Keratinocyte (primary cell): ENCODE data around the gene RAB6D. TPM values are rescaled to one million over a fixed set of nuclear protein-coding genes. Genes with fewer than 3 reads are reported as not detected.
"Not testable (repeated sequence)": the region's sequence is repeated elsewhere in the genome, so short reads cannot be mapped to it uniquely, and the experiment has no call there.

ENCODE experiments used
- DNase-seq: peaks from one replicate; pipeline ENCODE4 v3.0.0-alpha.2; 2011; ENCODE audit warnings: low read depth, missing footprints, low spot score
- FAIRE-seq: peaks from 2 replicates; lab custom pipeline; 2011; peaks lifted over from hg19 to GRCh38; lab: Jason Lieb, UNC
- H2AFZ ChIP-seq: 2 replicates; pipeline ENCODE4 v1.6.0; 2012; ENCODE audit warnings: low read length, control low read depth, inconsistent platforms; ENCODE audit not compliant: control insufficient read depth
- H3K27ac ChIP-seq: 2 replicates; pipeline ENCODE4 v1.5.1; 2011; ENCODE audit warnings: low read length; ENCODE audit not compliant: control insufficient read depth, insufficient read depth
- H3K27me3 ChIP-seq: 3 replicates; pipeline ENCODE4 v1.6.0; 2011; ENCODE audit warnings: low read length; ENCODE audit not compliant: control insufficient read depth, insufficient read depth; ENCODE audit errors: extremely low read depth
- H3K36me3 ChIP-seq, 2 experiments: 2 replicates in 1 of 2; 3 replicates in 1 of 2; pipeline ENCODE4 v1.5.1; 2011; ENCODE audit warnings: low read length in 2 of 2, mild to moderate bottlenecking in 1 of 2; ENCODE audit not compliant: control insufficient read depth in 2 of 2, insufficient read depth in 2 of 2; ENCODE audit errors: extremely low read depth in 1 of 2
- H3K4me1 ChIP-seq: 3 replicates; pipeline ENCODE4 v1.5.1; 2011; ENCODE audit warnings: low read length; ENCODE audit not compliant: control insufficient read depth, insufficient read depth; ENCODE audit errors: extremely low read depth
- H3K4me2 ChIP-seq: 3 replicates; pipeline ENCODE4 v1.6.0; 2011; ENCODE audit warnings: low read depth, low read length; ENCODE audit not compliant: control insufficient read depth, insufficient read depth; ENCODE audit errors: extremely low read depth
- H3K4me3 ChIP-seq, 3 experiments: fragments of 200-600 bp in 1 of 3; sonication (generic) in 1 of 3; 2 replicates in 2 of 3; 3 replicates in 1 of 3; pipeline ENCODE4 v1.5.1; 2011 to 2016; ENCODE audit warnings: low read length in 3 of 3, mild to moderate bottlenecking in 3 of 3, control low read depth in 2 of 3, inconsistent platforms in 1 of 3, low read depth in 1 of 3, mixed read lengths in 1 of 3, mixed run types in 1 of 3, moderate library complexity in 1 of 3; ENCODE audit not compliant: control insufficient read depth in 2 of 3, insufficient read depth in 2 of 3; ENCODE audit errors: extremely low read depth in 1 of 3
- H3K79me2 ChIP-seq: 2 replicates; pipeline ENCODE4 v1.6.0; 2012; ENCODE audit warnings: low read length; ENCODE audit not compliant: control insufficient read depth, insufficient read depth
- H3K9ac ChIP-seq: 3 replicates; pipeline ENCODE4 v1.6.0; 2011; ENCODE audit warnings: low read length; ENCODE audit not compliant: control insufficient read depth, insufficient read depth; ENCODE audit errors: extremely low read depth
- H3K9me1 ChIP-seq: 3 replicates; pipeline ENCODE4 v1.6.0; 2011; ENCODE audit warnings: low read length; ENCODE audit not compliant: control insufficient read depth, insufficient read depth; ENCODE audit errors: extremely low read depth
- H3K9me3 ChIP-seq: 2 replicates; pipeline ENCODE4 v1.5.1; 2012; ENCODE audit warnings: low read depth, low read length; ENCODE audit not compliant: control insufficient read depth
- H4K20me1 ChIP-seq: 3 replicates; pipeline ENCODE4 v1.6.0; 2011; ENCODE audit warnings: low read length; ENCODE audit not compliant: control insufficient read depth, insufficient read depth; ENCODE audit errors: extremely low read depth
- EZH2 ChIP-seq: IDR thresholded peaks from one replicate; pipeline ENCODE4 v1.6.1; 2012; ENCODE audit warnings: inconsistent platforms, mild to moderate bottlenecking, low read length, moderate library complexity
- dilution Hi-C: fragments of 300-500 bp; cut with MboI; formaldehyde crosslinking; loops from one replicate; pipeline ENCODE4 v1.7.0; 2020; ENCODE audit warnings: low sequenced_read_pairs; ENCODE audit not compliant: extremely low pct_ligation_motif_present
- polyA plus RNA-seq, 5 experiments: library from polyadenylated mRNA; depleted of rRNA in 3 of 5; stranded (reverse) in 3 of 5; stranded (forward) in 1 of 5; unstranded in 1 of 5; fragments of >200 nt; gene quantifications; 1 replicate in 1 of 5; 2 replicates in 3 of 5; 3 replicates in 1 of 5; pipeline versions ENCODE4 v1.2.1 to v1.2.3, GENCODE V29; 2011 to 2012; ENCODE audit warnings: missing spikeins in 2 of 5, low read depth in 1 of 5, low replicate concordance in 1 of 5
- TF ChIP-seq, protein P1 (sequence below), 3 experiments: IDR thresholded peaks in 1 of 3; conservative IDR thresholded peaks in 1 of 3; optimal IDR thresholded peaks in 1 of 3; 2 replicates in 2 of 3; 3 replicates in 1 of 3; pipeline versions ENCODE3 to v1.5.1; 2011; ENCODE audit warnings: low read length in 3 of 3, mild to moderate bottlenecking in 3 of 3, moderate library complexity in 2 of 3, control low read depth in 1 of 3, inconsistent platforms in 1 of 3; ENCODE audit not compliant: insufficient read depth in 2 of 3; ENCODE audit errors: extremely low read depth in 1 of 3

Gene RAB6D
- polyA plus RNA-seq, 1 donor (not counting 4 experiments of a cell fraction or from before 2014, with no cell fraction given): 0.05 TPM

DNA sequence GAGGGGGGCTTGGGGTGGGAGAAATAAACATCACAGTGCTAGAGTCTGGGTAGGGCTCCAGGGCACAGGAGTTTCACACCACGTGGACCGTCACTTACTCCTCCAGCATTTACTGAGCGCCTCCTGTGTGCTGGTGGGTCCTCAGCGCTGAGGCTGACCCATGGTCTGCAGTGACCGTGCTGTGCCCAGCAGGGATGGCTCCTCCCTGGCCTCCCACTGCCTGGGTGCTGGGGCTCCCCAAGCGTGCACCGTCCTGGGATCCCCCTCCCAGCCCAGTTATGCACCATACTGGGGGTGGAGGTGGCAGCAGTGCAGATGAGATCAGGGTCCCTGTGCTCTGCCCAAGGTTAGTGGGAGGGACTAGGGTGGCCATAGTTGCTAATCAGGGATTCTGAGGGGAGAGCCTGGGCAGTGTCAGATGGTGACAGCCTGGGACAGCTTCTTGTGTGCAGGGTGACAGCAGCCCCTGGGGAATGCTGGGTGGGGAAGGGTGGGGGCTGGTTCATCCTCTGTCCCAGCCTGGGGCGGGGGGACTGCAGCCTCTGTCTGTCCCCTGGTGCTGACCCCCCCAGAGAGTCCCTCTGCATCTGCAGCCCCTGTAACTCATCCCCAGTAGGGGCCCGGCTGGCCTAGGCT is 26.6 kb upstream of the RAB6D start:
- H3K9me3 ChIP-seq, H3K9me1 ChIP-seq, H3K9ac ChIP-seq, dilution Hi-C loops, H3K27ac ChIP-seq, H3K36me3 ChIP-seq, H2AFZ ChIP-seq, H3K4me1 ChIP-seq, H4K20me1 ChIP-seq, H3K4me2 ChIP-seq, FAIRE-seq, H3K4me3 ChIP-seq, H3K79me2 ChIP-seq, DNase-seq: not testable (repeated sequence)
- peaks cover 15% of the 10 kb centered on the region for H3K27me3 ChIP-seq

DNA sequence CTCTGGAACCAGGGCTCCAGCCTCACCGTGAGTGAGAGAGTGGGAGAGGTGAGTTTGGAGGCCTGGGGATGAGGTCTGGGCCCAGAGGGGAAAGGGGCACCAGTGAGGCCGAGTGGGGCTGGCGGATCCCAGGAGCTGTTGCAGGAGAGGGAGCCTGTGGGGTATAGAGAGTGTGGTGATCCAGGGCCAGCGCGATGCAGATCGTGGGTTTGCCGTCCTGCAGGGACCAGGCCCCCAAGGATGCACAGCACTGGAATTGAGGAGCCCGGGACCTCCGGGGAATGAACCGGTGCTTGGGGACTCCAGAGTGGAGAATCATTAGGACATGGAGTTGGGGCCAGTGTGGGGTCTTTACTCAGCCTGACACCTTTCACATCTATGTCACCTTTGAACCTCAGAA is 25.7 kb upstream of the RAB6D start:
- Histone ChIP-seq H3K4me2 (no peak overlapping the region), H3K9me3 (no peaks in the 10 kb centered on the region), H3K36me3 (no peaks in the 10 kb centered on the region), H3K79me2 (no peaks in the 10 kb centered on the region), H4K20me1 (no peaks in the 10 kb centered on the region), H3K9me1 (no peaks in the 10 kb centered on the region), H2AFZ (no peak overlapping the region), H3K27ac (no peak overlapping the region), H3K27me3 (peaks cover 9% of the 10 kb centered on the region), H3K4me1 (no peaks in the 10 kb centered on the region), H3K4me3 (no peak overlapping the region), H3K9ac (no peak overlapping the region)
- no peak for DNase-seq
- dilution Hi-C loops: no loop called here
- TF ChIP-seq, protein P1, sequence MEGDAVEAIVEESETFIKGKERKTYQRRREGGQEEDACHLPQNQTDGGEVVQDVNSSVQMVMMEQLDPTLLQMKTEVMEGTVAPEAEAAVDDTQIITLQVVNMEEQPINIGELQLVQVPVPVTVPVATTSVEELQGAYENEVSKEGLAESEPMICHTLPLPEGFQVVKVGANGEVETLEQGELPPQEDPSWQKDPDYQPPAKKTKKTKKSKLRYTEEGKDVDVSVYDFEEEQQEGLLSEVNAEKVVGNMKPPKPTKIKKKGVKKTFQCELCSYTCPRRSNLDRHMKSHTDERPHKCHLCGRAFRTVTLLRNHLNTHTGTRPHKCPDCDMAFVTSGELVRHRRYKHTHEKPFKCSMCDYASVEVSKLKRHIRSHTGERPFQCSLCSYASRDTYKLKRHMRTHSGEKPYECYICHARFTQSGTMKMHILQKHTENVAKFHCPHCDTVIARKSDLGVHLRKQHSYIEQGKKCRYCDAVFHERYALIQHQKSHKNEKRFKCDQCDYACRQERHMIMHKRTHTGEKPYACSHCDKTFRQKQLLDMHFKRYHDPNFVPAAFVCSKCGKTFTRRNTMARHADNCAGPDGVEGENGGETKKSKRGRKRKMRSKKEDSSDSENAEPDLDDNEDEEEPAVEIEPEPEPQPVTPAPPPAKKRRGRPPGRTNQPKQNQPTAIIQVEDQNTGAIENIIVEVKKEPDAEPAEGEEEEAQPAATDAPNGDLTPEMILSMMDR (optimal IDR thresholded peaks at IDR 0.05 in 1 of 3, IDR thresholded peaks at IDR 0.05 in 1 of 3, conservative IDR thresholded peaks at IDR 0.05 in 1 of 3; ENCODE audit: extremely low read depth in 1 of 3, insufficient read depth in 2 of 3, low read length in 3 of 3): no peak
- no peak for TF ChIP-seq EZH2
- FAIRE-seq: no peak

DNA sequence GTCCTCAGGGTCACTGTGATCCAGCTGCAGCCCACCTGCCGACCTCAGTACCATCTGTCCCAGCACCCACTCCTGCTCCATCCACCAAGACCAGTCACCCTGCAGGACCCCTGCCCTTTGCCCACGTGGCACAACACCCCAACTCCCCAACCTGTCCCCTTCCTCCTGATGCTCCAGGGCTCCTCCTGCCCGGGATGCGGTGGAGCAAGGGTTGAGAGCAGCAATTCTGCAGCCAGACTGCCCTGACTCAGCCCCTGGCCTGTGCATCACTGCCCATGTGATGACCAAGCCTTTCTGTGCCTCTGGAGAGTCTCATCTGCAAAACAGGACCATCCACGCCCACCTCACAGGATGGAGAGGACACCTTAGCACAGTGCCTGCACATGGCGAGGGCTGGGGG is 24.9 kb upstream of the RAB6D start:
- FAIRE-seq, H3K9ac ChIP-seq, dilution Hi-C loops: not testable (repeated sequence)

DNA sequence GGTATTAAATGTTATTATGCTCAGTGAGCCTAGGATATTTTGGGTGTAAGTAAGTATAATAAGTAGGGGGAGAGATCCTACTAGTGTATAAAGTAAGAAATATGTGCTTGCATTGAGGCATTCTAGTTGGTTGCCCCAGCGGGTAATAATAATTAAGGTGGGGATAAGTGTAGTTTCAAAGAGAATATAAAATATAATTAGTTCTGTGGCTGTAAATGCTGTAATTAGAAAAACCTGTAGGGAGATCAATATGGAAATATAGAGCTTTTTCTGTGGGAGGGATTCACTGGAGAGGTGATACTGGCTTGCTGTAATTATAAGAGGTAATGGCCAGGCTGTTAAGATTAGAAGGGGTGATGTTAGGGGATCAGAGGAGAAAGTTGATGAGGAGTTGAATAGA is 9.1 kb upstream of the RAB6D start:
- H2AFZ ChIP-seq, H3K9me3 ChIP-seq, H4K20me1 ChIP-seq, H3K27me3 ChIP-seq, H3K9ac ChIP-seq, H3K4me1 ChIP-seq, H3K27ac ChIP-seq, H3K4me2 ChIP-seq, H3K9me1 ChIP-seq, DNase-seq, H3K36me3 ChIP-seq, dilution Hi-C loops, H3K4me3 ChIP-seq, FAIRE-seq, H3K79me2 ChIP-seq: not testable (repeated sequence)

More for the DNA sequence above, 24.9 kb upstream of the RAB6D start:
- not testable (repeated sequence) for H3K9me3 ChIP-seq, H3K9me1 ChIP-seq, H3K79me2 ChIP-seq, DNase-seq, H3K27ac ChIP-seq, H3K36me3 ChIP-seq, H3K4me3 ChIP-seq, H4K20me1 ChIP-seq, H3K4me1 ChIP-seq, H3K4me2 ChIP-seq, H2AFZ ChIP-seq, H3K27me3 ChIP-seq
